ENCODE data around the gene TTC38.
"Not testable (repeated sequence)": the region's sequence is repeated elsewhere in the genome, so short reads cannot be mapped to it uniquely, and the experiment has no call there.

TTC38 gene

DNA sequence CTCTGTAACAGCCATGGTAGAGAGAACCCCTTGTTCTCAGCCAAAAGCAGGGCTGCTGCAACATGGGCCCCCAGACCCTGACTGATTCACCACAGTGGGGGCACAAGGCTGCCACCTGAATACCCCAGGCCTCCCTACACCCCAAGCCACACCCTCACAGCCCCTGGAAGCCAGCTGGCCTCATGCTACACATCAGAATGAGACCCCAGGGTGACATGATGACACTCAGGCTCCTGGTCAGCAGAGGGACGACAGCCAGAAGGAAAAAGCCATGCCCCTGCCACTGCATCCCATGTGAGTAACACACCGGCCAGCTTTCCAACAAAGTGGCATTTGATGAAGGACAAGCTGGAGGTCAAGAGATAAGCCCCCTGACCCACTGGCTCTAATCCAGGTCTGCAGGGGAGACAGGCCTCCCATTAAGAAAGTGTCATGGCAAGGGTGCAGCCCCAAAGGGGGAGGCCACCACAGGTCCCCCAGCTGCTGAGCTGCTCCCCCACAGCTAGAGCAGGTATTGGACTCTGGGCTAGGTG lies 20.3 kb upstream of the TTC38 start:
- DNase-seq: no peak

DNA sequence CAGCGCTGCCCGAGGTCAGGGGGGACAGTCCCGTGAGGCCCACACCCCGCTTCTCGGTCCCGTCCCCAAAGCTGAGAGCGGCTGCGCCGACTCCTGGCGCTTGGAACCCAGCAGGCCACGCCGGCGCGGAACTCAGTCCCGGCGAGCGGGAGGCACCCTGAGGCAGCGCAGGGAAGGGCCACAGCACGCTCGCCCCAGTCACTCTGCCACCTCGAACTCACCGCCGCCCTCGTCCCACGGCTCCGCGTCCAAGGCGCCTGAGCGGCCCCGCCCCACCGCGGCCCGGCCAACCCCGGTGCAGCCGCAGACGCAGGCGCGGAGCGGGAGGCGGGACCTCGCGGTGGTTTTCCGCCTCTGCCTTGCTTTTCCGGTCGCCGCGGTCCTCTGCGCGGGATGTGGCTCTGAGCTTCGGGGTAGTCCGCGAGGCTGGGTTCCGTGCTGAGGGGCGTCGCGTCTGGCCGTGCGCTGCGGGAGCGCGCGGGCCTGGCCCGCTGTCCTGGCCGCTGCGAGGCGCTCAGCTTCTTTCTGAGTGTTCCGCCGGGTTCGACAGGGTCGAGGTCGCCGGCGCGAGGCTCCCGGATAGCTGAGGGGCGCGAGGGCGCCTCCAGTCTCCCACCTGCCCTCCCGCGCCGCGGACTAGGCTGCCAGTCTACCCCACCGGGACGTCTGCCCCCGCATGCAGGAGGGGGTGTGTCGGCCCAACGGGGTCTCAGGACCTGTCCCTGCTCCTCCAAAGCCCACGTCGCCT lies 17.6 kb upstream of the TTC38 start, which contains the start of gene CDPF1:
Gene CDPF1, minus strand, starts transcription at position 259 of the 748 bp plus-strand sequence. CDS start 2,009 bp downstream, outside the sequence.
- peak; percentile 76 for DNase-seq

DNA sequence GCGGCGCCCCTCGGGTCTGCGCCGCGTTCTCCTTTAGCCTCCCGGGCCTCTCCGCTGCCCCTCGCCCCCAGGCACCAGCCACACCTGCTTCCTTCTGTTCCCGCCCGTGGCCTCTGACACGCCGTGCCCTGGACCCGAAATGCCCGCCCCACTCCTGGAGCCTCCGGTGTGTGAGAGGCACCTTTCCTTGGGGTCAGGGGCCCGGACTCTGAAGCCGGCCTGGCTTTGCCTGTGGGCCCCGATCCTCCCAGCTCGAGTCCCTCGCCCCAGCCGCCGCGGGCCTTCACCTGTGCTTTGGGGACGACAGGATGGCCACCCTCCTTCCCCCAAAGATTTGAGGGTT lies 17.1 kb upstream of the TTC38 start:
- no peak for DNase-seq

DNA sequence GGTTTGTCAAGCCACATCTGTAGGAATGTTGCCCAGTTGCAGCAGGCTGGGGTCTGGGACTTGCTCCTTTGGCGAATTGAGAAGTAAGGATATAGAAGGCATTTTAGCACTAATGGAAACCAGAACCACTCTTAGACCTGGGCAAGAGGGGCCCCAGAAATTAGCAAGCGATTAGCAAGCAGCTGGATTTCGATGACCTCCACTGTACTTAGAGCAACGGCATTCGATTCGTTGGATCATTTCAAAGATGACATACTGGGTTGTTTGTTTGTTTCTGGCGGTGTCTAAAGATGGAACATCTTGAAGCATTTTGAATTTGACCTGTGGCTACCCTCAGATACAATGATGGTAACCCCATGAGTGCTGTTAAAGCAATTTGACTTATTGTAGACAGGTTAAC lies 16.5 kb upstream of the TTC38 start:
- DNase-seq: no peak

DNA sequence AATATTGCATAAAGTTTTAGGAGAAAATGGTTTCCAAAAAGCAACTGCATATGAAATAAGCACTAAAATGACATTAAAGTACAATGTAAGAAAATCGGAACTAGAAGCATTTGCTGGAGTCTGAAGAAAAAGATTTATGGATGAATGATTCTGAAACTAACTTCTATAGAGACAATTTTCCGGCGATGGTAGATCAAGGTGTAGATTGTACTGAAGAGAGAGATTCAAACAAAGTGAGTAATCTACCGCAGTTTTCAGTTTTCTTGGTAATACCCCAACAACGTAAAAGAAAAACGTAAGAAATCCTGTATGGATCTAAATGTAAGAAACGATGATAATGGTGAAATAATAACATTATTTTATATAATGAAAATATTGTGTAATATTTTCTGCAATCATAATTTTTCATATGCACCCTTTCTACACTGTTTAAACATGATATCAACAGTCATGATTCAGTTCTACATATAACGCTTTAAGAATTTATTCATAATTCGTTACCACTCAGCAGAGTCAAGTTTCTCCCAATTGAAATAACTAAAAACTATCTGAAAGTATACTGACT lies 15.9 kb upstream of the TTC38 start:
- no peak for DNase-seq

DNA sequence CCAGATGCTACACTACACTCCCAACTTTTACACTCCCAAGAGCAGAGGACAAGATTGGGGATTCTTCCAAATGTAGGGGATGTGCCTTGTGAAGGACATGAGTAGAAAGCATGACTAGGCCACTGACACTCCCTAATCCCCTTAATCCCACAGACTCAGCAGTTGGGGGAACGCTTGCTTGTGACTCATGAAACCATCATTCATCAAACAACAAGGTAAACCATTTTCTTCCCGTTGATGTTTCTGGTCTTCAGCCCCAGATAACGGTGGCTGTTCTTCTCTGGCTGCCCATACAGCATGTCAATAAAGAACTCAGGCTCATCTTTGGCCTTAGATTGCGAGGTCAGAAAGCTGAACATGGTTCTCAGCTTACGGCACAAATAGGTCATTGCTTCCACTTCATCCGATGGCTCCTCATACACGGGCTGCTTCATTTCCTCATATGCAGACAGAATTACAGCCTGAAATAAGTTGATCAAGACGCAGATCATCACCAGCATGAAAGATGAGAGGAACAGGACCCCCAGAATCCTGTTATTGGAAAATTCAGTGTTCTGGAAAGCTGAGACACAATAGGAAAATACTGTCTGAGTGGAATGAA lies 11.3 kb upstream of the TTC38 start:
- no peak for DNase-seq

DNA sequence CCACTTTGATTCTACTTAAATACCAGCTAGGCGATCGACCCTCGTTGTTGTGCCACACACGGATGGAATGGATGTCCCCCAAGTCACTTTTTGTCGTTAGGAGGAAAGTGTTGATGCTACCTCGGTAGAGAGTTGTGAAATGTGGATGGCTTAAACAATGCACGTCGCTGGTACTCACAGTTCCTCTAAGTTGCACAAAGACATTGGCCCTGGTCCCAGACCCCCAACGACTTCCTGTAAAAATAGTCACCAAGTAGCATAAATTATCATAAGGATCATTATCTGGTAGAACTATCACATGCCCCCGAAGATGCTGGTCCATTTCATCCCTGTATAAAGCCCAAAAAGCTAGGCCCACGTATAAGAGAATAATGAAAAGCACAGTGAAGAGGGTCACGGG lies 8.4 kb upstream of the TTC38 start:
- no peak for DNase-seq

DNA sequence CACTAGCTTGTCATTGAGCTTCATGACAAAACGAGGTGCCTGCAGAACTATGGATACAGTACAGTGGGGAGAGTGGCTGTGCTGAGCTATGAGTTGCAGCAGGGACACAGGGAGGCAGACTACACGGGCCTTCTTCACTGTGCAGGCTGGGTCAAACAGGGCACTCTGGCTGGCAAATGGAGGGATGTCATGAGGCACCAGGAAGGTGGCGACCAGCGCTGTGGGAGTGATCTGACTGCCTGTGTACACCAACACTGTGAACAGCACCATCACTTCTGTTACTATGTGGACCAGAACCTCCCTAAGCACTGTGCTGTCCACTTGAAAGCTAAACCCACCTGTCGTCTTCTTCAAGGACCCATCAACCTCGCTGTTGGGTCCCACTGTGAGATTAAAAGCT lies 7.8 kb upstream of the TTC38 start:
- DNase-seq: no peak

DNA sequence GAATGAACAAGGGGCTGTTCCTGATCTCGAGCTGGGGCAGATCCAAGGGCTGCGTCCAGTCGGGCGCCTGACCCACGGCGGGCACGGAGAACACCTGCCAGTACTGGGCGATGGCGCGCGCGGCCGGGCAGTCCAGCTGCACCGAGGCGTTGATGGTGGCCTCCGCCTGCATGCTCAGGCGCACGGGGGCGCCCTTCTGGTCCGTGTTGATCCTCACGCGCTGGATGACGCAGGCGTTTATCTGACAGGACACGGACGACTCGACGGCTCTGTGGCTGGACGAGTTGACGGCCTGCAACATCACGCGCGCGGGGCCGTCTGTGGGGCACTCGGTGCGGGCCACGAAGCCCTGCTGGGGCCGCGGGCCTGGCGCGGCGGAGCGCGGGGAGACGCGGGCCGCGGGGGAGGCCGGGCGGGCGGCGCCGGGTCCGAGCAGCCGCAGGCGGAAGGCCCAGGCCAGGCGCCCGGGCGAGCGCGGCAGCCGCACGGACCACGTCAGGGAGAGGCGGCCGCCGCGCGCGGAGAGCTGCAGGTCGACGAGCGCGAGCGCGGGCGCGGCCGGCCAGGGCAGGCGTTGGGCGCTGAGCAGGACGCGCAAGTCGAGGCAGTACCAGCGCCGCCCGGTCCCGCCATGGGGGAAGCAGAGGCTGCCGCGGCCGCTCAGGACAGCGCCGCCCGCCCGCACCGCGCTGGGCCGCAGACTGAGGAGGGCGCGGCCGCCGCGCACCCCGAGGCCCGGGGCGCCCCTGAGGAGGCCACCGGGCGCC lies 5.2 kb upstream of the TTC38 start:
- DNase-seq: no peak

DNA sequence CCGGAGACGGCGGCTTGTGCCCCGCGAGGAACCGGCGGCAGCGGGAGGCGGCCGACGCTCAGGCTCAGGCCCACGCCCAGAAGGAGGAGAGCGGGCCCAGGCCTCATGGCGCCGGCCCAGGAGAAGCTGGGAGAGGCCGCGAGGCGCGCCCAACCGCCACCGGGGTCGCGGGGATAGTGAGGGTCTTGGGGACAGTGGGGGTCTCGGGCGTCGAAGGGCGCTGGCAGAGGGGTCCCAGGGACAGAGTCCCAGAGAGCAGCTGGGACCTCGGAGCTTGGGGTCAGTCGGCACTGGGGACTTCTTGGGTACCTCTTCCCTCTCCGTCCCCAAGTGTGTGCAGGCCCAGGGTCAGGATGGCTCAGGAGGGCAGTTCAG lies 4.6 kb upstream of the TTC38 start, which contains the start of gene PKDREJ:
Gene PKDREJ, minus strand, starts transcription at position 128 of the 375 bp plus-strand sequence. Its CDS starts 21 bp downstream, at position 107.
- DNase-seq: no peak

DNA sequence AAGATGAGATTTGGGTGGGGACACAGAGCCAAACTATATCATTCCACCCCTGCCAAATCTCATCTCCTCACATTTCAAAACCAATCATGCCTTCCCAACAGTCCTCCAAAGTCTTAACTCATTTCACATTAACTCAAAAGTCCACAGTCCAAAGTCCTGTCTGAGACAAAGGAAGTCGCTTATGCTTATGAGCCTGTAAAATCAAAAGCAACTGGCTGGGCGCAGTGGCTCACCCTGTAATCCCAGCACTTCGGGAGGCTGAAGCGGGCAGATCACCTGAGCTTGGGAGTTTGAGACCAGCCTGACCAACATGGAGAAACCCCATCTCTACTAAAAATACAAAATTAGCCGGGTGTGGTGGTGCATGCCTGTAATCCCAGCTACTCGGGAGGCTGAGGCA lies 3.3 kb upstream of the TTC38 start:
- not testable (repeated sequence) for DNase-seq

DNA sequence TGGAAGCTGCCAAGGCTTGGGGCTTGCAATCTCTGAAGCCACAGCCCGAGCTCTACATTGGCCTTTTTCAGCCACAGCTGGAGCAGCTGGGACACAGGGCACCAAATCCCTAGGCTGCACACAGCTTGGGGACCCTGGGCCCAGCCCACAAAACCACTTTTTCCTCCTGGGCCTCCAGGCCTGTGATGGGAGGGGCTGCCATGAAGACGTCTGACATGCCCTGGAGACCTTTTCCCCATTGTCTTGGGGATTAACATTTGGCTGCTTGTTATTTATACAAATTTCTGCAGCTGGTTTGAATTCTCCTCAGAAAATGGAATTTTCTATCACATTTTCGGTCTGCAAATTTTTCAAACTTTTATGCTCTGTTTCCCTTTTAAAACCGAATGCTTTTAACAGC lies 2.2 kb upstream of the TTC38 start:
- not testable (repeated sequence) for DNase-seq

DNA sequence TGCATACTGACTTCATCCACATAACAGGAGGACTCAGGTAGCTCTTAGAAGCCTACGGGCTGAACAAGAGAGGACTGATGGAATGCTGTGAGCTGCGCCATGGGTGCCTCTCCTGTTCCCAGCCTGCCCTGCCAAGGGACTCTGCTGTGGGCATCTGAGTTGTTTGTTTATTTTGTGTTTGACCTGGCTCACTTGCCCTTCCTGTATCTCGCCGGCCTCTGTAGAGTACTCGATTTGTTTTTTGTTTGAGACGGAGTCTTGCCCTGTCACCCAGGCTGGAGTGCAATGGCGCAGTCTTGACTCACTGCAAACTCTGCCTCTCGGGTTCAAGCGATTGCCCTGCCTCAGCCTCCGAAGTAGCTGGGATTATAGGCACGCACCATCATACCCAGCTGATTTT lies 1.8 kb downstream of the TTC38 start:
- DNase-seq: no peak

DNA sequence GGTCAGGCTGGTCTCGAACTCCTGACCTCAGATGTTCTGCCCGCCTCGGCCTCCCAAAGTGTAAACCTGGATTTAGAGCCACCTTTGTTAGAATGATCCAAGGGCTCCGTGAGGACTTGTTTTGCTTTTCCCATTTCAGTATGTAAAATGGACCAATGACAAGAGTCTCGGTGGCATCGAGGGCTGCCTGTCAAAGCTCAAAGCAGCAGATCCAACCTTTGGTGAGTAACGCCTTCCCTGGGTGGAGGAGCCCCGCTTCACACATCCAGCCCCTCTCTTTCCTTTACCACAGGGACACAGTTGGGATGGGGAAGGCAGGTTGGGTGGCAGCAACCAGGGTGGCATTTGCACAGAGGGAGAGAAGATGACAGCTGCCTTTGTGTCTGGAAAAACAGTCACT lies 4.4 kb downstream of the TTC38 start:
- no peak for DNase-seq

DNA sequence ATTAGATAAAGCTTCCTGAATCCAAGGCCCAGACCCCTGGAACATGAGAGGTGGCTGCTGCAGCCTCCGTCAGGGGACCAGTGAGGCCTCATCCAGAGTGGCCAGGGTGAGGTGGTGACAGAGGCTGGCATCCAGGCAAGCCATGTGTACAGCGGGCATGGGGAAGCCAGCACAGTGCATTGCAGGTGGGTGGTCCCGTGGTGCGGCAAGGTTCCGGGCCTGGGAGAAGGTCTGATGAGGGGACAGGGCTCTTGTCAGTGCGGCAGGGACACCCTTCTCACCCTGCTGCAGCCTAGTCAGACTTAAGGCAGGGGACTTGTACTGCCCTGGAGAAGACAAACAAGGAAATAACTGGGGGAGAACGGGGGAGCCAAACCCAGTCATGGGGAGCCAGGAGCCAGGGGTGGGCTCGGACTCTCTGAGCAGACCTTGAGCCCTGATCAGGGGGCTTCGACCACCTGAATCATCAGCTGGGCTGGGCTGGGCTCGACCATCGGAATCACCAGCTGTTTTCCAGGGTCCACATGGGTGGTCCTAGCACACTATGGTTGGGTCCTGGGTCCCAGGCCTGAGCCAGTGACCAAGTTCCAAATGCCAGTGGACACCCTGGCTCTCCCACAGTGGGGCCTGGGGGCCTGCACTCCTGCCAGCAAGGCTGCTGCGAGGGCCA lies 5.1 kb downstream of the TTC38 start:
- no peak for DNase-seq

DNA sequence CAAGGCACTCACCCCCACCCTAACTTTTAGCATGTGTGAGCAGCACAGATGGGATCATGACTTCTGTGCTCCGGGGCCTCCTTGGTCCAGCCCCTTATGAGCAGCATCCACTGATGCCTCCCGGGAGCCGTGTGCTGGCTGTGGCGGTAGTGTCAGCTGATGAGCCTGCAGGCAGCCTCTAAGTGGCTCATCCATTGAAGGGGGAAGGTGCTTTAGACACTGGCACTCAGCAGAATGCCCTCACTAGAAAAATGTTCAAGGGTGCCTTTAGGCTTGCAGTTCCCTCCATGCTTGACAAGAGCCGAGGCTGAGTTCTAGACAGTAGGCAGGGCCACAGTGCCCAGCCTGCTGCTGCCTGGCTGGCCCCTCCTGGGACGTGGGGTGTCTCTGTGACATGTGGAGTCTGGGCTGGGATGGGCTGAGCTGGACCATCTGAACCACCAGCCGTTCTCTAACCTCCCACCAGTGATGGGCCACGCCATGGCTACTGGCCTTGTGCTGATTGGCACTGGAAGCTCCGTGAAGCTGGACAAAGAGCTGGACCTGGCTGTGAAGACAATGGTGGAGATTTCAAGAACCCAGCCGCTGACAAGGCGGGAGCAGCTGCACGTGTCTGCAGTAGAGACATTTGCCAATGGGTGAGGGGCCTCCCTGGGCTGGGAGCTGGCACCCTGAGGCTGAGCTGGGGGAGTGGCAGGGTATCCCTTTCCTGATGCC lies 5.8 kb downstream of the TTC38 start:
- no peak for DNase-seq

DNA sequence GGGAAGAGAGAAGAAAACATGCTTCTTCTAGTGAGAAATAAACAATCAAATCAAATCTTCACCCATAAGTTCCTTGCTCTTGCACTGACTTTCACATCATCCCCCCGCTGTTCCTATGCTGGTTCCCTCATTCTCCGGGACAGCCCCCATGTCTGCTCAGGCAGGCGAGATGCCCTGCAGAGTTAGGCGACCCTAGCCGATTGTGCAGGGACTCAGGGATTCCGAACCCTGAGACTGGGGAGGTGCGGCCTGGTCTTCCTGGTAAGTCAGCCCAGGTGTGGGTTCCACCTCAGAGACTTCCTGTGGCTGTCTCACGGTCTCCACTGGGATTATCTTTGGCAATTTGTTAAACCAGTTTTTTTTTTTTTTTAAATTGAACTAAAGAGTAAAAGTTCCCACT lies 6.6 kb downstream of the TTC38 start:
- DNase-seq: no peak

DNA sequence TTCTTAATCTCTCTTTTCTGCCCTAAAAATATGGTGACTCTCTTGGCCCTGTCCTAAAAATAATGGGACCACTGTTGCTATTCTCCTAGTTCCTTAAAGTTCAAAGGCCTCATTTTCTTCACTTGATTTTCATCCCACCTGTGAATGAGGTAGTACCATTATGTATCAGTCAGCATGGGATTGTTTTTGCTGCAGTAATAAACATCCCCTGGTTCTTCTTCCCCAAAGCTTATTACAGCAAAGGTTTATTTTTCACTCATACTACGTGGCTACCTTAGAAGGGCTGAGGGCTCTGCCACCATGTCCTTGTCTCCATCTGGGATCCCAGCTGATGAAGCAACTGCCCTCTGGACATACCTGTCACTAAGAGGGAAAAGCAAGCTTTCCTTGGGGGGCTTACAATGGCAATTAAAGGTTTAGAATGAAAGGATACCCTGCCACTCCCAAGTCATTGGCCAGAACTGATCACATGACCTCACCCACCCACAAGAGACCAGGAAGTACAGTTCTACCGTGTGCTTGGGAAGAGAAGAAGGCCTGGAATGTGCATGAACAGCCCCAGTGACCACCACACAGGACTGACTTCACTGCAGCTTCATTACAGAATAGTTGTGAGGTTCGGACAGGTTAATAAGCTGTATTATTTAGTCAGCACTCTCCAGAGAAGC lies 7.8 kb downstream of the TTC38 start:
- DNase-seq: no peak

DNA sequence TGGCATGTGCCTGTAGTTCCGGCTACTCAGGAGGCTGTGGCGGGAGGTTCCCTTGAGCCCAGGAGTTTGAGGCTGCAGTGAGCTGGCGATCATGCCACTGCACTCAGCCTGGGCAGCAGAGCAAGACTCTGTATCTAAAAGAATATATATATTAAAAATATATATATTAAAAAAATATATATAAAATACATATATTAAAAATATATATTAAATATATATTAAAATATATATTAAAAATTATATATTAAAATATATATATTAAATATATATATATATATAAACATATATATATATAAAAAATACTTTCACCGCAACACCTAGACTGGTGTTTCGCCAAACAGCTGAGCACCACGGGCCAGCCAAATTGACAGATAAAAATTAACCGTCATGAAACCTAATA lies 8.8 kb downstream of the TTC38 start:
- DNase-seq: no peak

DNA sequence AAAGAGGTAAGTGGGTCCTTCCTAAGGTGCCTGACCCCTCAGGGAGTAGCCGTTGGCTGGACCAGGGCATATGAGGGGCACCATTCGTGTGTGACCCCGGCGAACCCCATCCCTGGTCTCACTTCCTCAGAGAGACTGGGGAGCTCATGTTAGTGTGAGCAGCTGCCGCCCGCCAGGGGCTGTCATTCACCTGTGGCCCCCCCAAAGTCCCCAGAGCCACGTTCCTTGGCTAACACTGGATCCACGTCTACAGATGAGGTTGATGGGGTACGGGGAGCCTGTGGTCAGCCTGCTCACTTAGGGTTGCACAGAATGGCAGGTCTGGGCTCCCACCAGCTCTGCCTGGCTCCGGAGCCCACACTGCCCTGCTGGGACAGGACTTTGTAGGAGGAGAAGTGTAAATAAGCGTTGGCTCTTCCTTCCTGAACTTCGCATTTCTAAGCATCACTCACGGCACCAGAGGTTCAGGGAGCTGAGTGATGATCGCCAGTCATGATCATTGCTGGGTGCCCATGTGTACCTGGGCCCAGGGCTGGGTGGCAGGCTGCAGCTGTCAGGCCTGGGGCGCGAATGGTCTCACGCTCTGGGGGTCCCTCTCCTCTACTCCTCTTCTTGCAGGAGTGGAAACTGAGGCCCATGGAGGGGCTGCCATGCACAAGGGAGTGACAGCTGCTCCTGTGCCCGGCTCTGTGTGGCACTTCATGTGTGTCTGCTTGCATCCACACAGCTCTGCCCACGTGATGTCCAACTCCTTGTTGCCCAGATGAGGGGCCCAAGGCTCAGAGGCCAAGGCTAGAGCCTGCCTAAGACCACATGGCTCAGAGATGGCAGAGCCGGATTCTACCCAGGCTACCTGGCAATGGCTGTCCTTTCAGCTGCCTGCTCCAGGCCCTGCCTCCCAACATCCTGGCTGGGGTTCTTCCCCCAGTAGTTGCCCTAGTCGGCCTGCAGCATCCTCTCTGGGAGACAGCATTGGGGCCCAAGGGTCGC lies 11.1 kb downstream of the TTC38 start:
- no peak for DNase-seq

Data from T1000 (cell line).